Natural killer cell (primary cell): ENCODE data around the gene GID8. TPM values are rescaled to one million over a fixed set of nuclear protein-coding genes. Genes with fewer than 3 reads are reported as not detected.

ENCODE experiments used
- ATAC-seq, 3 donors: fragments of 150-1000 bp in 2 of 3; fragments of 200-7000 bp in 1 of 3; cut with Tn5 transposase; 1 replicate in 1 of 3; 2 replicates in 2 of 3; pipeline ENCODE4 v1.10.0; 2021; ENCODE audit warnings: mild to moderate bottlenecking in 2 of 3, moderate library complexity in 2 of 3
- DNase-seq, 2 donors: peaks; one replicate each; pipeline versions ENCODE4 v3.0.0 to v3.0.0-alpha.2; 2013 to 2021; ENCODE audit warnings: mixed read lengths in 1 of 2
- H3K27ac ChIP-seq: one replicate; pipeline ENCODE4 v1.5.1; 2013; ENCODE audit warnings: mild to moderate bottlenecking, low read length
- H3K27me3 ChIP-seq: one replicate; pipeline ENCODE4 v1.6.1; 2013; ENCODE audit warnings: low read length; ENCODE audit not compliant: control insufficient read depth, insufficient read depth
- H3K36me3 ChIP-seq: one replicate; pipeline ENCODE4 v1.6.1; 2013; ENCODE audit warnings: low read length; ENCODE audit not compliant: control insufficient read depth, insufficient read depth
- H3K4me1 ChIP-seq: one replicate; pipeline ENCODE4 v1.6.1; 2013; ENCODE audit warnings: low read length; ENCODE audit not compliant: control insufficient read depth, insufficient read depth
- H3K4me3 ChIP-seq: one replicate; pipeline ENCODE4 v1.5.1; 2013; ENCODE audit warnings: low read length
- H3K9me3 ChIP-seq: one replicate; pipeline ENCODE4 v1.6.1; 2013; ENCODE audit warnings: low read length; ENCODE audit not compliant: control insufficient read depth, insufficient read depth
- H3K27ac Mint-ChIP-seq, 2 donors: one replicate each; pipeline ENCODE4 v1.8.0; 2022; ENCODE audit warnings: mild to moderate bottlenecking in 2 of 2, mixed read lengths in 2 of 2, moderate library complexity in 1 of 2
- H3K27me3 Mint-ChIP-seq, 2 donors: one replicate each; pipeline ENCODE4 v1.8.0; 2022; ENCODE audit warnings: low read depth in 2 of 2, mixed read lengths in 2 of 2
- H3K36me3 Mint-ChIP-seq: one replicate; pipeline ENCODE4 v1.8.0; 2022; ENCODE audit warnings: mixed read lengths
- H3K4me1 Mint-ChIP-seq, 2 donors: one replicate each; pipeline ENCODE4 v1.8.0; 2022; ENCODE audit warnings: mixed read lengths in 2 of 2
- H3K4me3 Mint-ChIP-seq: one replicate; pipeline ENCODE4 v1.8.0; 2022; ENCODE audit warnings: mild to moderate bottlenecking, moderate library complexity, mixed read lengths
- H3K9me3 Mint-ChIP-seq, 2 donors: one replicate each; pipeline ENCODE4 v1.8.0; 2022; ENCODE audit warnings: mixed read lengths in 2 of 2
- WGBS: methylation state at CpG from one replicate; pipeline ENCODE4 v1.1.7; 2013; ENCODE audit warnings: missing lambda C conversion rate; ENCODE audit not compliant: insufficient coverage; 5-methylcytosine and 5-hydroxymethylcytosine counted together
- intact Hi-C: fragments of 100-400 bp; cut with micrococcal nuclease; formaldehyde crosslinking; loops from one replicate; pipeline ENCODE4 v1.14.2; 2022
- total RNA-seq, 4 donors: library from RNA; stranded (reverse); fragments of 120-200 nt in 1 of 4; gene quantifications; one replicate each; pipeline versions ENCODE4 v1.2.3 to v1.2.4, GENCODE V29; 2013 to 2022
- TF ChIP-seq, protein P1 (sequence below): fragments of 200-600 bp; IDR thresholded peaks from one replicate; pipeline ENCODE4 v1.8.0; 2022; ENCODE audit warnings: antibody characterized with exemption

GID8 gene
- total RNA-seq, 3 donors from 2014 or later (not counting 1 experiment from before 2014, with no cell fraction given), result 45.1 to 60.1 (median 53.1) TPM

GRCh38 chr20:62889411-62889810 lies 48.5 kb upstream of the GID8 start:
- Mint-ChIP-seq H3K4me1 (peaks cover 5 to 6% of the 10 kb centered on the region in 2 donors), H3K27me3 (no peaks in the 10 kb centered on the region), H3K36me3 (peaks cover 6% of the 10 kb centered on the region), H3K9me3 (no peaks in the 10 kb centered on the region), H3K4me3 (no peak overlapping the region), H3K27ac (no peak overlapping the region)
- 97% methylated on average over 8 of the region's 8 CpGs for WGBS
- no peaks in the 10 kb centered on the region for H3K27me3 ChIP-seq
- no peaks in the 10 kb centered on the region for H3K9me3 ChIP-seq
- intact Hi-C loops, result no loop called here
- peaks cover 79% of the 10 kb centered on the region for H3K36me3 ChIP-seq
- peaks cover 13% of the 10 kb centered on the region for H3K4me1 ChIP-seq
- DNase-seq (no peak), ATAC-seq (no peak)
- no peak overlapping the region for H3K4me3 ChIP-seq
- TF ChIP-seq, protein P1, sequence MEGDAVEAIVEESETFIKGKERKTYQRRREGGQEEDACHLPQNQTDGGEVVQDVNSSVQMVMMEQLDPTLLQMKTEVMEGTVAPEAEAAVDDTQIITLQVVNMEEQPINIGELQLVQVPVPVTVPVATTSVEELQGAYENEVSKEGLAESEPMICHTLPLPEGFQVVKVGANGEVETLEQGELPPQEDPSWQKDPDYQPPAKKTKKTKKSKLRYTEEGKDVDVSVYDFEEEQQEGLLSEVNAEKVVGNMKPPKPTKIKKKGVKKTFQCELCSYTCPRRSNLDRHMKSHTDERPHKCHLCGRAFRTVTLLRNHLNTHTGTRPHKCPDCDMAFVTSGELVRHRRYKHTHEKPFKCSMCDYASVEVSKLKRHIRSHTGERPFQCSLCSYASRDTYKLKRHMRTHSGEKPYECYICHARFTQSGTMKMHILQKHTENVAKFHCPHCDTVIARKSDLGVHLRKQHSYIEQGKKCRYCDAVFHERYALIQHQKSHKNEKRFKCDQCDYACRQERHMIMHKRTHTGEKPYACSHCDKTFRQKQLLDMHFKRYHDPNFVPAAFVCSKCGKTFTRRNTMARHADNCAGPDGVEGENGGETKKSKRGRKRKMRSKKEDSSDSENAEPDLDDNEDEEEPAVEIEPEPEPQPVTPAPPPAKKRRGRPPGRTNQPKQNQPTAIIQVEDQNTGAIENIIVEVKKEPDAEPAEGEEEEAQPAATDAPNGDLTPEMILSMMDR, result no peak
- H3K27ac ChIP-seq, result no peak overlapping the region

GRCh38 chr20:62889871-62890270 lies 48.1 kb upstream of the GID8 start:
- H3K27me3 ChIP-seq, result no peaks in the 10 kb centered on the region
- H3K4me3 Mint-ChIP-seq, result no peak overlapping the region
- H3K27ac ChIP-seq, result no peak overlapping the region
- H3K27ac Mint-ChIP-seq, result no peak overlapping the region
- H3K36me3 ChIP-seq, result peaks cover 82% of the 10 kb centered on the region
- peaks cover 5 to 6% of the 10 kb centered on the region in 2 donors for H3K4me1 Mint-ChIP-seq
- WGBS, result 98% methylated on average over 9 of the region's 9 CpGs
- DNase-seq (no peak), ATAC-seq (no peak)
- H3K4me1 ChIP-seq, result peaks cover 13% of the 10 kb centered on the region
- H3K27me3 Mint-ChIP-seq, result no peaks in the 10 kb centered on the region
- intact Hi-C loops, result no loop called here
- H3K4me3 ChIP-seq, result no peak overlapping the region
- H3K9me3 ChIP-seq, result no peaks in the 10 kb centered on the region
- H3K9me3 Mint-ChIP-seq, result no peaks in the 10 kb centered on the region
- TF ChIP-seq, protein P1, result no peak
- H3K36me3 Mint-ChIP-seq, result peaks cover 7% of the 10 kb centered on the region

DNA sequence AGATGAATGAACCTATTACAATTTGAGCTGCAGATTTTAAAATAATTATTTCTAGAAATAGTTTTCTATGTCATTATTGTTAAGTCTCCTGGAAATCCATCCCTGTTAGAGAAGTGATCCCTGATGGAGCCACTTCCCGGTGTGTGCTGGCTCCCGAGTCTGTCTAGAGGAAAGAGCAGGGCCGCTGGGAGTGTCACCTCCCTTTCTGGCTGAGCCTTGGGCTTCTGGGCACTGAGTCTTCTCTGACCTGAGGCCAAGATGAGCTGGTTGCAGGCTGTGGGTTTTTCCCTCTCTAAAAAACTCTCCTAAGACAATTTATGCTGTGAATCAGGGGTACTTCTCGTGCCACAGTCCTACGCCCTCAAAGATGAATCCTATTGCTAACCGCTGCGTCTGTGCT lies 47.5 kb upstream of the GID8 start:
- H3K4me1 Mint-ChIP-seq, result peaks cover 6 to 9% of the 10 kb centered on the region in 2 donors
- Histone ChIP-seq H3K4me3 (no peak overlapping the region), H3K36me3 (peaks cover 86% of the 10 kb centered on the region), H3K27me3 (no peaks in the 10 kb centered on the region), H3K4me1 (peaks cover 13% of the 10 kb centered on the region), H3K9me3 (no peaks in the 10 kb centered on the region), H3K27ac (no peak overlapping the region)
- intact Hi-C loops, result no loop called here
- ATAC-seq, result no peak
- WGBS, result 96% methylated on average over 7 of the region's 7 CpGs
- TF ChIP-seq, protein P1, result no peak
- H3K36me3 Mint-ChIP-seq, result peaks cover 7% of the 10 kb centered on the region
- no peak overlapping the region for H3K27ac Mint-ChIP-seq
- H3K4me3 Mint-ChIP-seq, result no peak overlapping the region
- H3K27me3 Mint-ChIP-seq, result no peaks in the 10 kb centered on the region
- H3K9me3 Mint-ChIP-seq, result no peaks in the 10 kb centered on the region
- DNase-seq, result no peak

DNA sequence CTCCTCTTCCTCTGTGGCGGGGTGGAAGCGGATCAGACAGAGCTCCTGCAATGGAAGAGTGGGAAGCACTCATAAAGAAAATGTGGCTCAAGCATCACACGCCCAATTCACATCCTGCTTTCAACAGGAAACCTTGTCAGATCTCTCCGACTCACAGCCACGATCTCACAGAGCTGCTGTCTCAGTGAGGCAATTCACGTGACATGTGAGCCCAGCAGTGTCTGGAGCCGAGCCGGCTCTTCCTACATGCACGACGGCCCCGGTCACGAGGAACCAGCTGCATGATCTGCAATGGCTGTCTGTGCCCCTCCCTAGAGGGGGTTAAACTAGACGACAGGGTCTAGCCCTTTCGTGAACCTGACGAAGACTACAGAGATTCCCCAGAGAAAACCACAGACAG lies 46.8 kb upstream of the GID8 start:
- peaks cover 7% of the 10 kb centered on the region for H3K36me3 Mint-ChIP-seq
- no peaks in the 10 kb centered on the region for H3K9me3 Mint-ChIP-seq
- ATAC-seq (peak in 1 of 3 donors; percentile 29), DNase-seq (peak in 1 of 2 donors; percentile 72)
- Histone ChIP-seq H3K36me3 (peaks cover 93% of the 10 kb centered on the region), H3K4me3 (no peak overlapping the region), H3K9me3 (no peaks in the 10 kb centered on the region), H3K4me1 (peaks cover 13% of the 10 kb centered on the region), H3K27me3 (no peaks in the 10 kb centered on the region), H3K27ac (no peak overlapping the region)
- no peaks in the 10 kb centered on the region for H3K27me3 Mint-ChIP-seq
- peaks cover 6 to 10% of the 10 kb centered on the region in 2 donors for H3K4me1 Mint-ChIP-seq
- no peak overlapping the region for H3K4me3 Mint-ChIP-seq
- 75% methylated on average over 15 of the region's 15 CpGs for WGBS
- TF ChIP-seq, protein P1, result no peak
- intact Hi-C loops, result no loop called here
- no peak overlapping the region for H3K27ac Mint-ChIP-seq
